HG03196 (cell line): ENCODE measurements around the gene CEPT1.
"Not testable (repeated sequence)": the region's sequence is repeated elsewhere in the genome, so short reads cannot be mapped to it uniquely, and the experiment has no call there.

Experiments
- ATAC-seq: cut with Tn5 transposase; IDR thresholded peaks from one replicate; pipeline ENCODE4 v1.9.1; 2021; ENCODE audit not compliant: unreplicated experiment

The CEPT1 gene

DNA sequence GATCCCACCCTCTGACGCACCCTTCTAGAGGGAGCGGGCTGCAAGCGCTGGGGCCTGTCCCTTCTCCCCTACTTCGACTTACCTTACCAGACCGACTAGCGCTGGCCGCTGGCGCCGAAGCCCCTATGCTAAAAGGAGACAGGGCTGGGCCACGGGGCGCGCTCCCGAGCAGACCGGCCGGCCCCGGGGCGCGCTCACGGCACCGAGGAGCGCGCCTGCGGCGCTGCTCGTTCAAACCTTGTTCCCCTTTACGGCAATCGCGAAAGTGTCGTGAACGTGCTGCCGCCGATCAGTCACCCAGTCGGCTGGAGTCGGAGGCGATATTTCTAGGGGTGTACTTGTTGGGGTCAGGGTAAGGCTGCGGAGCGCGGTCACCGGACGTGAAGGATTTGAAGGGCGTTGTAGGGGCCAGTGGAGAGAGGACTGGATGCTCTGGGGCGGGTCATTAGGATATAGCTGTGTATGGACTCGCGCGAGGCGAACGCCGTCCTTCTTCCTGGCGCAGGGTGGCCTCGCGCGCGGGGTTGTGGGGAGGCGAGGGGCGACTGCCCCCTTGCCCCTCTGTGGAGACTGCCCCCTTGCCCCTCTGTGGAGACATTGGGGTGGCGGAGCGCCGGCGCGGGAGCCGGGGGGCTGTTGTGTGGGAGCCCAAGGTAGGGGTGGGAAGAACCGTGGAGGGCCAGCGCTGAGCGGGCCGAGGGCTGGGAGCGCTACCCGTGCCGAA is at the start of gene CEPT1, which contains the start of gene DRAM2:
Gene CEPT1, plus strand, starts transcription at position 268 of the 724 bp plus-strand sequence. CDS start 7,492 bp downstream, outside the sequence.
Gene DRAM2, minus strand, starts transcription at position 138 of the 724 bp plus-strand sequence. CDS start 8,539 bp downstream, outside the sequence.
- peak; percentile 67 for ATAC-seq

DNA sequence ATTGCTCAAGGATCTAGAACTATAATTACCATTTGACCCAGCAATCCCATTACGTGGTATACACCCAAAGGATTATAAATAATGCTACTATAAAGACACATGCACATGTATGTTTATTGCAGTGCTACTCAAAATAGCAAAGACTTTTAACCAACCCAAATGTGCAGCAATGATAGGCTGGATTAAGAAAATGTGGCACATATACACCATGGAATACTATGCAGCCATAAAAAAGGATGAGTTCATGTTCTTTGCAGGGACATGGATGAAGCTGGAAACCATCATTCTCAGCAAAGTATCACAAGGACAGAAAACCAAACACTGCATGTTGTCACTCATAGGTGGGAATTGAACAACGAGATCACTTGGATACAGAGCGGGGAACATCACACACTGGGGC is 44.6 kb upstream of the CEPT1 start:
- not testable (repeated sequence) for ATAC-seq

DNA sequence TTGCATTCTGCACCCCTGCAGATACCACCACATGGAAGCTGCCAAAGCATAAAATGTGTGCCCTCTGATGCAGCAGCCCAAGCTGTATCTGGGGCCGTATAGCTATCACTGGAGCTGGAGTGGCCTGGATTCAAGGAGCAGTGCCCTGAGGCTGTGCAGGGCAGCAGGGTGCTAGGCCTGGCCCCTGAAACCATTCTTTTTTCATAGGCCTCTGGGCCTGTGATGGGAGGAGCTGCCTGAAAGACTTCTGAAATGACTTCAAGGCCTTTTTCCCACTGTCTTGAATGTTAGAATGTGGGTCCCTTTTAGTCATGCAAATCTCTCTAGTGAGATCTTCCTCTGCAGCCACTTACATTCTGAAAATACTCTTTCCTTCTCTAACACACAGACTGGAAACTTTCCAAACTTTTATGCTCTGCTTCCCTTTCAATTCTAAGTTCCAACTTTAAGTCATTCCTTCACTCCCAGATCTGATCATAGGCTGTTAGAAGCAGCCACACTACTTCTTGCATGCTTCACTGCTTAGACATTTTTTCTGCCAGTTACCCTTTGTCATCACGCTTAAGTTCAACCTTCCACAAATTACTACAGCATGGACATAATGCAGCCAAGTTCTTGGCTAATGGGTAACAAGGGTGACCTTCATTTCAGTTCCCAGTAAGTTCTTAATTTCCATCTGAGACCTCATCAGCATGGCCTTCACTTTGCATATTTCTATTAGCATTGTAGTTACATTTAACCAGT is 42.5 kb upstream of the CEPT1 start:
- no peak for ATAC-seq

DNA sequence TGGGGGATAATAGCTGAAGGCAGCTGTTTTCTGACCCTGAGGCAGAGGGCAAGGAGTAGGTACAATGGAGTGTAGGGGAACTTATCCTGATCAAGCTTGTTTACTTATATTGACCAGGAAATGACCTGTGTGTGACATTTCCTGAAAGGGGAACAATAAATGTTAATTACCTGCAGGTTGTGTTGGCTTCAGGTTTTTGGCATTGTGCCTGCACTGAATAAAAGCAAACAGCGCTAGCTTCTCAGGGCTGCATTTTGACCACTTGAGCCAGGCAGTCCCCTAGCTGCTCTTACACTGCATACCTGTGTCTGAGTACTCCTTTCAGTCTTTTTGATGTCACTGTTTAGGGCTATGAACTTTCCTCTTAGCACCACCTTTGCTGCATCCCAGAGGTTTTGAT is 40.7 kb upstream of the CEPT1 start:
- no peak for ATAC-seq

DNA sequence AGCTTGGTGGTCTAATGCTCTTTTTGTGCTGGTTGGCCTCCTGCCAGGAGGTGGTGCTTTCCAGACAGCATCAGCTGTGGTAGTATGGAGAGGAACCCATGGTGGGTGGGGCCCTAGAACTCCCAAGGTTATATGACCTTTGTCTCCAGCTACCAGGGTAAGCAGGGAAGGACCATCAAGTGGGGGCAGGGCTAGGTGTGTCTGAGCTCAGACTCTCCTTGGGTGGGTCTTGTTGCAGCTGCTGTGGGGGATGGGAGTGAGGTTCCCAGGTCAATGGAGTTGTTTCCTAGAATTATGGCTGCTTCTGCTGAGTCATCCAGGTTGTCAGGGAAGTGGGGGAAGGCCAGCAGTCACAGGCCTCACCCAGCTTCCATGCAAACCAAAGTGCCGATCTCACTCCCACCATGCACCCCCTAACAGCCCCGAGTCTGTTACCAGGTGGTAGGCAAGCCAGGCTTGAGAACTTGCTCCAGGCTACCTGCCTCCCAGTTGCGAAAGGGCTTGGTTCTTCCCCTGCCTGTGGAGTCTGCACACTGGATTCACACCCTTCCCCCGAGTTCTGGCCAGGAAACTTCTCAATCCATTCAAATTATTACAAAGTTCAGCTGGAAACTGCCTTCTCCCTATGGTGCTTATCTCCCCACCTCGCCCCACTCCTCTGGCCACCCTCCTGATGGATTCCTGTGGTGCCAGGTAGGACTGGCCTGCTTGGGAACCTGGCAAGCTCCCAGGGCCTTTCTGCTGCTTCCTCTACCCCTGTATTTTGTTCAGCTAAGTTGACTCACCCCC is 38.0 kb upstream of the CEPT1 start:
- ATAC-seq, result no peak

DNA sequence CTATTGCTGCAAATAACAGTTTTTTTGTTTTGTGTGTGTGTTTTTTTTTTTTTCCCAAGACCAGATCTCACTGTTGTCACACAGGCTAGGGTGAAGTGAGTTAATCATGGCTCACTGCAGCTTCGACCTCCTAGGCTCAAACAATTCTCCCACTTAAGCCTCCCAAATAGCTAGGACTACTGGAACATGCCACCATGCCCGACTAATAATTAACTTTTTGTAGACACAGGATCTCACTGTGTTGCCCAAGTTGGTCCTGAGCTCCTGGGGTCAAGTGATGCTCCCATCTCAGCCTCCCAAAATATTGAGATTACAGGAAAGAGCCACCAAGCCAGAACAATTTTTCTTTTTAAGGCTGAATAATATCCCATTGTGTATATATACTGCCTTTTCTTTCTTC is 35.0 kb upstream of the CEPT1 start:
- no peak for ATAC-seq

DNA sequence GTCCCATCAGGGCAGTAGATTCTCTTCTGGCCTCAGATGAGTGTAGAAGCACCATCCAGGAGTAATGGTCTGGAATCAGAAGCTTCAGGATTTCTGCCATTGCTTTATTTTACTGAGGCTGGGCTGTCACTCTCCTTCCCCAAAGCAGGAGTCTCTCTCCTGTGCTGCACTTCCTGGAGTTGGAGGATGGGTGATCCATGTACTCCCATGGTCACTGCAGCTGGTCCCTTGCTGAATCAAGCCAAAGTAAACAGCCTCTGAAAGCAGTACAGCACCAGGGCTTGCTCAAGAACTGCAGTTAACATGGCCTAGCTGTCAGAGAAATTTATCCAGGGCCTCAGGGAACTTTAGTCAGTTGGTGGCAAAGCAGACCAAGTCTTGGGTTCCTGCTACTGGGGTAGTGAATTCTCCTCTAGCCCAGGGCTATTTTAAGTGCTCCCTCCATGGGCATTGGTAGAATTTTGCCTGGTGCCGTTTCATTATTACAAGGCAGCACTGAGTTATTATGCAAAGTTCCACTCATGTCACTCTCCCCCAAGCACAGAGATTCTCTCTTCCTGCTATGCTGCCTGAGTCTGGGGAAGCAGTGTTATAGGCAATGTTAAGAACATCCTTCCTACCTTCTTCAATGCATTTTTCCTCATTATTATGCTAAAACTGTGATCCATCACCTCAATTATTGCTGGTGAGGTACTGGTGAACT is 29.7 kb upstream of the CEPT1 start:
- no peak for ATAC-seq

DNA sequence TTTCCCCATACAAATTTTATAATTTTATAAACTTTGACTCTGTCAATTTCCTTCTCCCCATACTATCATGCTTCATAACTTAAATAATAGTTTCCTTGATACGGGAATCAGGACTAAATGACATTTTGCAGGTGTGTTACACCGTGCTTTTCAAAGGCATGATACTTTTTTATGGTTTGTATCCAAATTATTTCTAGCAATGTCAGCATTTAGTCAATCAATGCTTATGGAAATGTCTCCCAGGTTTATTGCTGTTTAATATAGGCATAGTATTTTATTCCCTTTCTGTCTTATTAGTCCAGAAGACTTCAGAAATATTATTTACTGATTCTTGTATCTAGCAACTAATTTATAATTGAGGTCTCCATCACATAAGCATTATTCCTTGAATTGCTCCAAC is 23.5 kb upstream of the CEPT1 start:
- ATAC-seq, result no peak

DNA sequence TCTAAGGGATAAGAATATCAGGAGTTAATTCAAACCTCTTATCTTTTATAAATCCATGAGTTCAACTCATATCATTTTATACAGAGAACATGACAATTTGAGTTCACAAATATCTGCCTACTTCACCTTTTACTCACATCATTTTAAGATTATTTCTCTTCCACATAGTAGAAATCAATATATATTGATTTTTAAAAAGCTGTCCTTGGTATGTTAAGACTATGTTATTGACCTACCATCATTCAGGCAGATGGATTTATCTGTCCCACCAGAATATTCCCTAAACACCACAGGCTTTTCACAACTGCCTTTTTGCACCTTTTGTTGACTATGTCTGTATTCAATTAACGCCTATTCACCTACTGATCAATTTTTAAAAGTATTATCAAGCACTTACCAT is 13.7 kb upstream of the CEPT1 start:
- no peak for ATAC-seq

DNA sequence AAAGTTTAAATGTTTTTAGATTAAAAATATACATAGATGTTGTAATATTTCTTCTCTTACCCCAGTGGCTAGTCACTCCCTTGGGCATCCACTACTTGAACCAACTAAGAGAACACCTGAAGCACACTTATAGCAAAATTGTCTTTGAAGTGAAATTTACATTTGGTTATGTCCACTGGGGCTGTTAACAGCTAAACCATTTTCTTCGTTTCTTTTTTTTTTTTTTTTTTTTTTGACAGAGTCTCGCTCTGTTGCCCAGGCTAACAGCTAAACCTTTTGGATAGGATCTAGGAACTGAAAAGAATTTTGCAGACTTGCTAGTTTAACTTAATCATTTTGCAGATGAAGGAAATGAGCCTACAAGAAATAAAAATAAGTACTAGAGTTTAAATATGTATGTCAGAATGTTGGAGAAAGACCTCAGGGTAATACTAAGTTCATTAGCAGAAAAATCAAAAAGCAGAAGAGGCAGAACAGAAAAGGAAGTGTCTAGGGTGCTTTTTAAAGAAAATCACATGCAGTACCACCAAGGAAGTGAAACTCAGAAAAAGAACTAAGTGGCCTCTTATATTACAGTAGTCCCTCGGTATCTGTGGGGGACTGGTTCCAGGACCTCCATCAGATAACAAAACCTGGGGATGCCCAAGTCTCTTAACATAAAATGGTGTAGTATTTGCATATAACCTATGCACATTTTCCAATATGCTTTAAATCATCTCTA is 11.9 kb upstream of the CEPT1 start:
- ATAC-seq, result peak; percentile 83

DNA sequence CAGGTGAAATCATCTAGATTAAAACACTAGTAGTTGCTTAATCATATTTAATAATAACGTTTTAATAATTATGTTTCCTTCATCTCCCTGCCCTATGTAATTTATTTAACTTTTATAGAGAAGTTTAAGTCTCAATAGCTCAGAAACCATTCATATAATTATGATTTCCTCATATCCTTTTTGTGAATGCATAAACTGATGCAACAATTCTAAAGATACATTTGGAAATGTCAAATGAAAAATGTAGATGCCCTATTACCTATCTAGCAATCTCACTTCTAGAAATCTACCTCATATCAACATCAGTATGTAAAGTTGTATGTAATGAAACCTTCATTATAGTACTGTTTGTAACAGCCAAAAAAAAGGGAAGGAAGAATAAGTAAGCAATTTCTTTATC is 10.6 kb upstream of the CEPT1 start:
- ATAC-seq, result no peak

DNA sequence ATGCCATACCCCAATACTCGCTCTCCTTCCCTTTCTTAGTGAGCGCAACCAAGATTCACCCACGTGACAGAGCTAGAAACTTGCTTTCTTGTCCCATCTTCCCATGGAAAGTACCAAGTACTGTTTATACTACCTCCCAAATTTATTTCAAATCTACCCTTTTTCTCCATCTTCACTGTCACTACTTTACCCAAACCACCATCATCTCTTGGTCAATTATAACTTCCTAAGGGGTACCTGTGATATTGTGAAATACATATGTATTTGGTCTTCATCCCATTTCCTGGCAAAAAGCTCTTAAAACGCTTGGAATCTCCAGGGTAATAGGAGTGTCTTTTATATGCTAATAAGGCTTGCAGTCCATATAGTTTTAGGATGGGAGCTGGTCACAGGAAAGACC is 8.3 kb upstream of the CEPT1 start:
- ATAC-seq, result no peak

DNA sequence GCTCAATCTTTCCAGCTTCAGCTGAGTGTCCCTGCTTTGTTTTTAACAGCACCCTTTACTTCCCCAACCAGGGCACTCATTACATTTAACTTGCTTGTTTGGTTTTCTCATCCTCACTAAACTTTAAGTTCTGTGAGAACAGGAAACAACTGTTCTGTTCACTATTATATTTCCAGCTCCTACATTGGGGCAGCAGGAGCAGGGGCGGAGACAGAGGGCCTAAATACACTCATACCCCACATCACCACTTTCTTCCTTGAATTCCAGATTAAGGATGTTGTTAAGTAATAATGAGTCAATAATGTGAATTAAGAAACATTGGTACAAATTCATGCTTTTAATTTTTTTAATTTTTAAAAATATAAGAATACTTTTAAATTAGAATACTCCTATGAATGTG is 6.2 kb upstream of the CEPT1 start:
- ATAC-seq, result no peak

DNA sequence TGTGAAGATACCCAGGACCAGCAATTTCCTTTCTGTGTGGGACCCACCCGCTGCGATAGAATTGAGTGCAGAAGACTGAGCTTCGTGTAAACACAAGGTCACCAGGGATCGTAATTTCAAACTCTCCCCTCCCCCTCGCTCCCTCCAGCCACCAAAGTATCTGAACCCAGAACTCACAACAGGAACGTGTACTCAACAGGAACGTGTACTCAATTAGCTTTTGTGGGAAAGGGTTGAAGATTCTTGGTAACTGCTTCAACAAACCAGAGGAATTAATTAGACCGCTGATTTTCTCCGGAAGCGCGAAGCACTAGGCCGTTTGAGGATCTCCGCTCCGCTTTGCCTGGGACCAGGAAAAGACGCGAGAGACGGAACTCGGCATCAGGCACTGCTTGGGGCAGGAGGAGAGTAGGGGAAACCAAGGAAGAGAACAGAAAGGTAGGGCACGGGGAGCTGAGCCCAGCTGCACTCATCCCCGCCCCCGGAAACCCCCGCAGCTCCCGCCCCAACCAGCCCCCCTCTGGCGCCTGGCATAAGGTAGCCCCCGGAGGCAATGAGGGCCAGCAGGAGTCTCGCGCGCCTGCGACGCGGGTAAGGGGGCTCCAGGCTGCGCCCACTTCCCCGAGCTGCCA is 583 bp upstream of the CEPT1 start:
- peak; percentile 5 for ATAC-seq

DNA sequence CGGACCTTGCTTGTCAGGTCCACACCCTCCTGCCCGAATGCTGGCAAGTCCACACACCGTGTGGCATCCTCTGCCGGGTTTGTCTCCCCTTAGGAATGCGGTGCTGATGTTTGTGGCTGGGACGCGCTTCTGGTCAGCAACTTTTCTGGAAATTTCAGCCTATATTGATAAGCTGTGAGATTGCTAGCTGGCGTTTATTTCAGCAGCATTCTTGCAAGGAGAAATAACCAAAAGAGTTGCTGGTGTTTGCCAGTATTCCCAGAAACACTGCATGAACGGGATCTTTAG is 601 bp downstream of the CEPT1 start:
- no peak for ATAC-seq

DNA sequence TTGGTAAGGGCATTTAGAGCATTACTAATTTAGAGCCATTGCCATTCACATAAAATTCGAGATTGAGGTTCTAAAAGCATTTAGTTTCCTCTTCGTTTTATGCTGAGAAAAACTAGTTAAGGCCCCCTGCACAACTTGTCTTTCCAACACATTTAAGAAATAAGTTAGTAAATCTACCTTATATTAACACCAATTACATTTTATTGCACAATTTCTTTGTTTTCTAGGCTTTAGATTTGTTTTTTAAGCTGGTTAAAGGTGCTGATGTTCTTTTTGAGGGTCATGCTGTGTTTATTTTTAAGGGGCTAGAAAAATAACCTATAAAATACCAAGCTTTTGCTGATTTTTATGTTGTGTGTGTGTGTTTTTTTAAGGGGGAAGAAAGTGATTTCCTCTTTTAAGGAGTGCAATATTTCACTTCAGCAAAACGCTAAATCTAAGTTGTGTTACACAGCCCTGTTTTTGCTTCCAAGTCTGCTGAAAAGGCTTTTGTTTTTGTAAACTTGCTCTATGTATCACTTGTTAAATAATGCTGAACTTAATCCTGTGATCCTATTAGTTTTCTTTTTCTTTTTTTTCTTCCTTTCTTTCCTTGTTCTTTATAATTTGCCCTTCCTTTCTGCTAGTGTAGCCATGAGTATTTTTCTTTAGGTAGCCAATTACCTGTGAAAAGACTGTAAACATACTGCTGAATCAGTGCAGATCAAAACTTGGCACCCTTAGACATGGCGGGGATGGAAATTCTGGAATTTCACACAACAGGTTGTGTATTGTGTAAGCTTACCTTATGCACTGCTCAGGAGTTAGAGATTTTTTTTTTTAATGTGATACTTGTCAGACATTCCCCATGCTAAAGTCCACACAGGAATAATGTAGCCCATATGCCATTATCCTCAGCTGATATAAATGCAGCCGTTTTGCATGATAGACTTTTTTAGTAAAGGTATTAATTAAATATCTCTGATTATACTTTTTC is 1.5 kb downstream of the CEPT1 start:
- ATAC-seq, result no peak

DNA sequence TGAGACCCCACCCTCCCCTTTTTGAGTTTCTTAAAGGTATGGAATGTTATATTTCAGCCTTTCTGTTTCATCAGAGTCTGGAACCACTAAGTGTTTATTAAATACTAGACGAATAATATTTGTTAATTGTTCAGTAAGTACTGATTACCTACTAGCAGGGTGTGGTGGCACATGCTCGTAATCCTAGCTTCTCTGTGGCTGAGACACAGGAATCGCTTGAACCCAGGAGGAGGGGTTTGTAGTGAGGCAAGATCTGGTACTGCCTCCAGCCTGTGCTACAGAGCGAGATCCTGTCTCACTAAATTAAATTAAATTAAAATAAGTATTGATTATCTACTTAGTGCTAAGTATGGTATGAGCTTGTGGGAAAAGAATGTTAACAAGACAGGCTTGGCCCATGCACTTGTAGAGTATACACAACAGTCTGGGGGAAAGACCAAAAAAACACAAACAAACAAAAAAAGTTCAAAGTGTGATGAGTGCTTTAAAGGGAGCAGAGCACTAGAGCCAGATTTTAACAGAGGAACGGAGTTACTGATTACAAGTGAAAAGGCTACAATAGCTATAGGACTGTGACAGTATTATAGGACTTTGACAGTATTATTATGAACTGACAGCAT is 2.4 kb downstream of the CEPT1 start:
- no peak for ATAC-seq

DNA sequence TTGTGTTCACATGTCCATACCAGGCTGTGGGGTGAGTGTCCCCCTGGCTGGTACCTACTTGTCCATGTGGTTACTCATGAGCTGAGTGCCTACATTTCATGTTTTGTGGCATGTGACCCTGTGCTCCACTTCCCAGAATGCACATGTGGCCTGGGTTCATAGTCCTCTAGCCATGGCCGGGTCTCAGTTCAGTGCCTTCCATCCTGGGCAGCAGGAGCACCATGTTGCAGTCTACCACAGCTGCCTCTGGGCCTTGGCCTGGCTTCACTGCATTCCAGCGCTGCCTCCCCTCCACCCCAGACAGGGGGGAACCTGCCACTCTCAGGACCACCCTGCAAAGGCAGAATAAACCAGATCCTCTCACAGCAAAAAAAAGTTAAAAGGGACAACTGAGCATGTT is 5.5 kb downstream of the CEPT1 start:
- no peak for ATAC-seq
